NOMO-1 treated with DMSO at 0.1 percent for 48 hours (cell line): ENCODE results near the gene C10orf90.

ENCODE experiments used
- DNase-seq: peaks from one replicate; lab custom pipeline; 2025; ENCODE audit not compliant: unreplicated experiment; lab: John Stamatoyannopoulos, UW

The C10orf90 gene

DNA sequence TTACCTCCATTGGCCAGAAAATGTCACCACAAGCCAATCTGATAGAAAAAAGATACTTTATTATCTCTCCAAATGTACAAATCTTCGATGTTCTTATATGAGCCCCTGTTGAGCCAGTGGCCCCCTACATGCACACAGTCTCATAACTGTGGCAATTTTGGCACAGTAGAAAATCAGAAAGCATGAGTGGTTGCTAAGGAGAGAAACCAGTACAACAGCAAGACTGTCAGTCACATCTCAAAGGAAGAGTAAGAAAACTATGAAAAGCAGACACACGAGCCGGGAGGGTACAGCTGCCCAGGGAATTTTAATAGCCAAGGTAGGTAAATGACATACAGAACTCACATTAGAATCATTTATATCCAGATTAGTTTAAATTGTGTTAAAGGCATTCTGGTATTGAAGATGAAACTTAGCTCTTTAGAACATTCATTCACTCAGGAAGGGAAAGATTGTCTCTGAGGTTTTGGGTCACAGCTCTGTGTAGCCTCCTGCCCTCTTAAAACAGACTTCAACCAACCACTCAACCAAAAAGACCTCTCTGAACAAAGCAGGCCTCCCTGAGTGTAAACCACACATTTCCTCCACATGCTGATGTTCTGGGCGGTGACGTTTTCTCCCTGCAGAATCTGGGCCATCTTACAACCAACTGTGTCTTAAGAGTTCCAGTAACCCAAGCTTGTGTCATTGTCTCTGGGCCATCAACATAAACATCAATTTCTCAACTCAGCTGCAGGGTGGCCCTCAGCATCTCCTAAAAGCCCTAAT lies 201.4 kb downstream of the C10orf90 start:
- no peak for DNase-seq

DNA sequence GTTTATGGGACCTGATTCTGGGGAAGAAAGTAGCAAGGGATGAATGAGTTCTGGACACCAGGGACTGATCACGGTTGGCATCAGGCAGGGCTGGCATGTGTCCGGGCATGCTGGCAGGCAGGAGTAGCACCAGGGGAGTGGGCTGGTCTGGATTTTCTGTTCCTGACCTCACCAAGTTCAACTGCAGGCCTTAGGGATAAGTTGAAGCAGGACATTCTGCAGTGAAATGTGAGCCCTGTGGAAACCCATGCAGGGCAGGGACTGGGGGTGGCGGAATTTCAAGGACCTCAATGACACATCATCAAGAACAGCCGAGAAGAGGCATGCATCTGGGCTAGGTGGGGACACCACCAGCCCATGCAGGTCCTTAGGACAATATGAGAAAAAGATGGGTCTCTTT lies 202.0 kb downstream of the C10orf90 start:
- no peak for DNase-seq

GRCh38 chr10:126465771-126466170 lies 204.7 kb downstream of the C10orf90 start:
- DNase-seq, result no peak

GRCh38 chr10:126463286-126463685 lies 207.2 kb downstream of the C10orf90 start:
- DNase-seq, result no peak

- no peak for DNase-seq
These were observed 209.1 kb downstream of the C10orf90 start for GRCh38 chr10:126461289-126461940.

GRCh38 chr10:126459878-126460481 lies 210.5 kb downstream of the C10orf90 start:
- DNase-seq, result no peak

GRCh38 chr10:126459032-126459831 lies 211.3 kb downstream of the C10orf90 start:
- DNase-seq, result no peak

DNA sequence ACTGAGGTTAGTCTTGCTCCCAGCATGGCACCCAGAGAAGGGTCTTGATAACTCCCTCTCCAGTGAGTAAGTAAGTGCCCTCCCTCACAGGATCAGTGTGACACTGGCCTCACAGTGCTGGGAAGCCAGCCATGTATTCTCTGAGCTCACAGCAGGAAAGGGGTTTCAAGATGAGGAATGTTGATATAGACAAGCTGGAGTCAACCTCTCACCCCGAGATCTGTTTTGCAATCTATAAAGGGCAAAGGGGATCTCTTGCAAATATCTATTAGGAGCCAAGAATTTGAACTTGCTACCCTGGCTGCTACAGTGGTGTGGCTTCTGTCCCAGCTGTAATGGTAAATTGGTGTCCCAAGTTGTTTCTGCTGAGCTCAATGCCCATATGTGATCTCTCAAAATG lies 212.0 kb downstream of the C10orf90 start:
- DNase-seq, result no peak

GRCh38 chr10:126456632-126457031 lies 213.9 kb downstream of the C10orf90 start:
- DNase-seq, result no peak

GRCh38 chr10:126455766-126456405 lies 214.6 kb downstream of the C10orf90 start:
- DNase-seq, result no peak

- DNase-seq, result no peak
These were observed 215.3 kb downstream of the C10orf90 start for GRCh38 chr10:126455036-126455765.

DNA sequence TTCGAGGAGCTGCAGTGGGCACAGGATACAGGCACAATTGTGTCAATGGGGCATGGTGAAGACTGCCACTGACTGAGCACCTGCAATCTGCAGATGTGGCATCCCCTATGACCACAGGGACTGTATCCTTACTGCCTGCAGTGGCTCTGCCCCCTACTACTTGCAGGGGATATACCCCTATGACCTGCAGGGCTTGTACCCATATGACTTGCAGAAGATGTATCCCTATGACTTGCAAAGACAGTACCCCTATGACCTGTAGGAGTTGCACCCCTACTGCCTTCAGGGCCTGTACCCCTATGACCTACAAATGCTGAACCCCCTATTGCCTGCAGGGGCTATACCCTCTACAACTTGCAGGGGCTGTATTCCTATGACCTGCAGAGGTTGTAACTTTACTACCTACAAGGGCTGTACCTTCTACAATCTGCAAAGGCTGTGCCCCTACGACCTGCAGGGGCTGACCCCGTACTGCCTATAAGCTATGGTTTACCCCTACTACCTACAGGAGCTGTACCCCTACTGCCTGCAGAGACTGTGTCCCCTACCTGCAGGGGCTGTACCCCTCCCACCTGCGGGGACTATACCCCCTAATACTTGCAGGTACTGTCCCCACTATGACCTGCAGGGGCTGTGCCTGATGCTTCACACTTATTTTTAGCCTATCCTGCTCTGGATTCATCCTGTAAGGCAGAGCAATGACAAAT lies 216.3 kb downstream of the C10orf90 start:
- no peak for DNase-seq

- DNase-seq, result no peak
These were observed 218.2 kb downstream of the C10orf90 start for GRCh38 chr10:126452245-126452644.

DNA sequence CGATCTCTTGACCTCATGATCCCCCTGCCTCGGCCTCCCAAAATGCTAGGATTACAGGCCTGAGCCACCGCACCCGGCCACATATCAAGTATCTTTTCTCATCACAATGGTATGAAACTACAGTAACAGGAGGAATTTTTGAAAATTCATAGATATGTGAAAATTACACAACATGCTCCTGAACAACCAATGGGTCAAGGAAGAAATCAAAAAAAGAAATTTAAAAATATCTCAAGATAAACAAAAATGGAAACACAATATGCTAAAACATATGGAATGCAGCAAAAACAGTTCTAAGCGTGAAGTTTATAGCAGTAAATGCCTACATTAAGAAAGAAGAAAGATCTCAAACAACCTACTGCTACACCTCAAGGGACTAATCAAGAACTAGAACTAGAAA lies 222.4 kb downstream of the C10orf90 start:
- DNase-seq, result no peak

- no peak for DNase-seq
These were observed 230.6 kb downstream of the C10orf90 start for GRCh38 chr10:126439942-126440341.

DNA sequence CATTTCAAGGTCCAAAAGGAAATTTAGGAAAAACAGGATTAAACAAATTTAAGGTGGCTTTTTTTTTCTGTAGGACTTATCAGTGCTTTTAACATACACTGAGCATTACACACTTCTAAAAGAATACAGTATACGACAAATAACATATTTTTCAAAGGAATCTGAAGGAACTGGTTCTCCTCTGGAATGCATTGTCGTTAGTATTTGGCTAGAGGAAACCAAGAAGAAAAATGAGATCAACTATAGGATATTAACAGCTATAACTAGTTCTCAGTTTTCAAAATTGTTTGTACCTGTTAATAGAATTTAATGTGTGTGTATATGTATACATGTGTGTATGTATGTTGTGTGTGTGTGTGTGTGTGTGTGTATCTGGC lies 232.1 kb downstream of the C10orf90 start:
- DNase-seq, result no peak

DNA sequence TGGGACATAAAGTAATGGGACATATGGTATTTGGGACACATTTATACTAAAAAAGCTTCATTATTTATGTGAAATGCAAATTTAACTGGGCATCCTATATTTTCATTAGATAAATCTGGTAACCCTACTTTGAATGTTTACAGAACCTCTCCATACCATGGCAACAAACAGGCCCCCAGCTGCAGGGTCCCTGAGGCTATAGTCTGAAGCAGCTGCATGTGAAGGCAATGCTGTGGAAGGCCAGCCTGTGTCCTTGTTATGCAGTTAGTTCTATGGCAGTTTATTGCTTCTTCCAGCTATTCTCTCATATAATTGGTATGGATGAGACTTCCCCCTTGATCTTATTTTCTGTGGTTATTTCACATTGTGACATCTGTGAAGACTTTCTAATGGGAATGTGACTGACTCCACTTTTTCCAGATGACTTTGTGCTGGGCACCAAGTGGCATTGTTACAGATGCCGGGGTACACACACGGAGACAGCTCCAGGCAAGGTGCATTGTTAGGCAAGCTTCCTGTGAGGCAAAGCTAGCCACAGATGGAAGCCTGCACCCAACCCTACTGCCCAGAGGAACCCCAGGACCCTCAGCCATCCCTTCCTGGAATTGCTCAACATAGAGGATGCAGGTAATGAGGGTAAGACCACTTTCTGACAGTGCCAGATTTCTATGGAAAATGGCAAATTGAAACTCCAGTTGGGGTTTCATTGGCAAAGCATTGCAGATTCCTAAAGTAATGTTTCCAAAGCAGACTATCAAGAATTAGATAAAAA lies 232.7 kb downstream of the C10orf90 start:
- DNase-seq, result no peak

DNA sequence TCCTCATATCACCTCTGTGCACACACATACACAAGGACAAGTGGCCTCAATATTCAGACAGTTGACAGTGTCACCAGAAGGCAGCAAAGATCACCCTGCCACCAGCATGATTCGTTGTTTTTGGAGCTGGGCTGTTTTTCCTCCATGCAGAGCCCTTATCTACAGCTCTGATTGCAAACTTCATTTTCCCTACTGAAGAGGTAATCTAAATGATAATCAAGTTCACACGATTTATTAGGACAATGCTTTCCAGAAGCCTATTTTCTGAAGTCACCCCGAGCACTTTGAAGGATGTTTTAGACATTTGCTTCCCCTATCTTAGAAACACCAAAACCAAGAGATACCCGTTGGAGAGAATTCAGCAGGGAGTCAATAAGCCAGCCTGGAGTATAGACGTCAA lies 236.3 kb downstream of the C10orf90 start:
- DNase-seq, result no peak

GRCh38 chr10:126433351-126433750 lies 237.1 kb downstream of the C10orf90 start:
- DNase-seq, result no peak
